ENCODE results near the gene FCRL5. TPM values are rescaled to one million over a fixed set of nuclear protein-coding genes. Genes with fewer than 3 reads are reported as not detected.

FCRL5 gene
- total RNA-seq = not detected in 3 replicates
- long read RNA-seq = 0 reads

DNA sequence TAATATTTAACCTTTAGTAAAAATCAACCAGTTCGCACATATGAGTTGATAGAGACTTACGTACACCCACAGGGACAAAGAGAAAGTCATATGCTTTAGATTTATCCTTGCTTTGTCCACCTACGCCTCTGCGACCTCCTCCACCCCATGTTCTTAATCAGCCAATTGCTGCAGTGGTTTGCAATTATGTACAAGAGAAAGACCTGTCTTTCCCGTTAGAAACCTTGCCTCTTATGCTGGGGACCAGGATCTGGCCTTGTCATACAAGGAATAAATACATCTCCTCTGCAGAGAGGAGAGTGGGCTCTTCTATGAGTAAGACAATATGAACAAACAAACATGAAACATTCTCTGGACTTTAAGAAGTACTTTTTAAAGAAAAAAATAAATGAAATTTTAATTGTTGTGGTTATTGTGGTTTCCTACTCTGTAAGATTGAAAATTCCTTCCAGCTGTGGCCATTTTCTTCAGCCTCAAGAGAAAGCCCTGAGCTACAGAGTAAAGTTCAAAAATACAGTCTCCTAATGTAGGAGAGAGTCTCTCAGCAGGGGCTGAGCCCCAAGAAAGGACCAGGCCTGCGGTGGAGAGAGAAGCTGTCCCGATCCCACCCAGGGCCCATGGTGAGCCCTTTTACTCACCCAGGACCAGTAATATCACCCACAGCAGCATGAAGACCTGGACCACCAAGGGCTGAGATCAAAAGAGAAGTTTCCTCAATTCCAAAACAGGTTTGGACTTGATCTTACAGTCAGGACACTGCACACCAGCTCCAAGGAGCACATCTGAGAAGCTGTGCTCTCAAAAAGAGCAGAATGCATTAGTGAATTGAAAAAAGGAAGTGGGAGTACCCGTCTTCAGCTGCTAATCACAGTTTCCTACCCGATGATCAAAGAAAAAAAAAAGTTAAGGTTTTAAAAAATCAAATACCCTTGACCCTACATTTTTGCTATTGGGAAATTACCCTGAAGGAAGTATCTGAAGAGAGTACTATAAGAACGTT lies at the start of gene FCRL5:
Gene FCRL5, minus strand, starts transcription at position 822 of the 1,000 bp plus-strand sequence. Its CDS starts 153 bp downstream, at position 669.
- no peak for DNase-seq (ENCODE audit: low spot score)
- Mint-ChIP-seq H3K4me3 (ENCODE audit: unreplicated experiment) (no peak within 1 kb of the TSS), H3K36me3 (ENCODE audit: low read depth) (no peaks in the 10 kb centered on the region), H3K27me3 (ENCODE audit: low read depth) (peaks cover 4% of the 10 kb centered on the region), H3K9me3 (ENCODE audit: low read depth) (no peaks in the 10 kb centered on the region), H3K4me1 (ENCODE audit: low read depth) (no peaks in the 10 kb centered on the region), H3K27ac (ENCODE audit: unreplicated experiment) (no peak within 1 kb of the TSS)
- TF ChIP-seq, protein P1, sequence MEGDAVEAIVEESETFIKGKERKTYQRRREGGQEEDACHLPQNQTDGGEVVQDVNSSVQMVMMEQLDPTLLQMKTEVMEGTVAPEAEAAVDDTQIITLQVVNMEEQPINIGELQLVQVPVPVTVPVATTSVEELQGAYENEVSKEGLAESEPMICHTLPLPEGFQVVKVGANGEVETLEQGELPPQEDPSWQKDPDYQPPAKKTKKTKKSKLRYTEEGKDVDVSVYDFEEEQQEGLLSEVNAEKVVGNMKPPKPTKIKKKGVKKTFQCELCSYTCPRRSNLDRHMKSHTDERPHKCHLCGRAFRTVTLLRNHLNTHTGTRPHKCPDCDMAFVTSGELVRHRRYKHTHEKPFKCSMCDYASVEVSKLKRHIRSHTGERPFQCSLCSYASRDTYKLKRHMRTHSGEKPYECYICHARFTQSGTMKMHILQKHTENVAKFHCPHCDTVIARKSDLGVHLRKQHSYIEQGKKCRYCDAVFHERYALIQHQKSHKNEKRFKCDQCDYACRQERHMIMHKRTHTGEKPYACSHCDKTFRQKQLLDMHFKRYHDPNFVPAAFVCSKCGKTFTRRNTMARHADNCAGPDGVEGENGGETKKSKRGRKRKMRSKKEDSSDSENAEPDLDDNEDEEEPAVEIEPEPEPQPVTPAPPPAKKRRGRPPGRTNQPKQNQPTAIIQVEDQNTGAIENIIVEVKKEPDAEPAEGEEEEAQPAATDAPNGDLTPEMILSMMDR (IDR thresholded peaks at IDR 0.05) = no peak

DNA sequence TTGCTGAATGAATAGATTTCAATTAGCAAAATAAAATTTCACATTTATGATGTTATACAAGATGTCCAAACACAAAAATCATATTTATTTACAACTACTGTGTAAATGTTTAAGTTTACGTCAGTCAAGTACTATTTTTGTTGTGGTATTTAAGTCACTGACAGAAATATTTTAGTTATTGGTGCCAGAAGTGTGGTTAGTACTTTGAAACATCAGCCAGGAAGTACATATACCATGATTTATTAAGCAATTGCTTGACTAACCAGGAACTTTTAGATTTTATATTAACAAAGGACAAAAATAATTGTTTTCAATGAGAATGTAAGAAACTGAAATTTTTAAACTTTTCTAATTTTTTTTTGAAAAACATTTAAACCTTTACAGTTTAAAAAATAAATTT lies 47.9 kb upstream of the FCRL5 start:
- Mint-ChIP-seq H3K27me3 (ENCODE audit: low read depth) (peaks cover 13% of the 10 kb centered on the region), H3K27ac (ENCODE audit: unreplicated experiment) (no peak overlapping the region), H3K4me3 (ENCODE audit: unreplicated experiment) (no peak overlapping the region), H3K4me1 (ENCODE audit: low read depth) (no peaks in the 10 kb centered on the region), H3K36me3 (ENCODE audit: low read depth) (no peaks in the 10 kb centered on the region), H3K9me3 (ENCODE audit: low read depth) (no peaks in the 10 kb centered on the region)
- TF ChIP-seq, protein P1 (IDR thresholded peaks at IDR 0.05) = no peak
- DNase-seq (ENCODE audit: low spot score) = no peak

DNA sequence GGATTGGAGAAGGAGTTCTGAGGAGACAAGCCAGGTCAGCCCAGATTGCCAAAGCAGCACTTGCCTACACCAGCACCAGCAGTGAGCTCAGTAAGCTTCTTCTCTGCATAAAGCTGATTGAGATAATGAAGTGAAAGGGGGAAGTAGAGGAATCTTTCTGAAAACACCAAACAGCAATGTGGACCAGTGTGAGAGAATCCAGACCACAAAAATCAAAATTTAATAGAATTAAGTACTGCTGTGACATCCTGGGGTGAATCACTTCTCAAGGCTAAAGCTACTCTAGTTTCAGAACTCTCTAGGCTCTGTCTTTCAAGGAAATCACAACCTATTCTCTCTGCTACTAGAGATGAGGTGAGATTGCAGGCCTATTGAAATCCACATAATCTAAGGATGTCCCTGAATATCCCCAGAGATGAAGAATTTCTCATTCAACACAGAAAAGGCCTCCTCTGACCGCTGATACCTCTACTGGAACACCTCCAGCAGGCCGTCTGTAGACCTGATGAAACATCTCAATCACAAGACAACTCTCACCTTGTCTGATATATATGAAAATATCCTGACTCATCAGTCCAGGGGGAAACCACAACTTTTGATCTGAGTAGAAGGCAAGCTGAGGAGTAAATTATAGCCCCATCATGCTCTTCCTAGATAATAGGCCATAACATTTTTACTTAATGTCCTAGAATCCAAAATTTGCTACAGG lies 45.8 kb upstream of the FCRL5 start, which contains the start of gene FCRL4:
Gene FCRL4, minus strand, starts transcription at position 127 of the 709 bp plus-strand sequence. CDS start 141 bp downstream, outside the sequence.
- TF ChIP-seq, protein P1 (IDR thresholded peaks at IDR 0.05) = no peak
- Mint-ChIP-seq H3K4me1 (ENCODE audit: low read depth) (no peaks in the 10 kb centered on the region), H3K27me3 (ENCODE audit: low read depth) (peaks cover 12% of the 10 kb centered on the region), H3K36me3 (ENCODE audit: low read depth) (no peaks in the 10 kb centered on the region), H3K9me3 (ENCODE audit: low read depth) (no peaks in the 10 kb centered on the region), H3K27ac (ENCODE audit: unreplicated experiment) (no peak within 1 kb of the TSS), H3K4me3 (ENCODE audit: unreplicated experiment) (no peak within 1 kb of the TSS)
- no peak for DNase-seq (ENCODE audit: low spot score)

DNA sequence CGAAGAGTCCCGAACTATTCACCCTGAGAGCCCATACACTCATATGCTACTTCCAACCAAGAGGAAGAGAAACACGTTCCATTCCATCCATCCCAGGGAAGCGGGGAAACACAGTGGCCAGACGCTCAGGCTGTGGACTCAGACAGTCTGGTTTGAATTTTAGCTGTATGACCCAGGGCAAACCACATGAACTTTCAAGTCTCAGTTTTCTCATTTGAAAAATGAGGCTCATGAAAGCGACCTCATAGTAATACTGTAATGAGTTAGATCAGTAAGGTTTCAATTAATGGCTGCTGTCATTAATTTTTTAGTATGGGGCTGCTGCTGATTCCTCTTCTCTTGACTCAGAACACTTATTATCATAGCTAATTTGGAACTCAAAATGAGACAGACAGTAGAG lies 44.1 kb upstream of the FCRL5 start:
- DNase-seq (ENCODE audit: low spot score) = no peak
- no peaks in the 10 kb centered on the region for H3K4me1 Mint-ChIP-seq (ENCODE audit: low read depth)
- H3K9me3 Mint-ChIP-seq (ENCODE audit: low read depth) = no peaks in the 10 kb centered on the region
- no peaks in the 10 kb centered on the region for H3K36me3 Mint-ChIP-seq (ENCODE audit: low read depth)
- TF ChIP-seq, protein P1 (IDR thresholded peaks at IDR 0.05) = no peak
- peaks cover 9% of the 10 kb centered on the region for H3K27me3 Mint-ChIP-seq (ENCODE audit: low read depth)
- H3K27ac Mint-ChIP-seq (ENCODE audit: unreplicated experiment) = no peak overlapping the region
- H3K4me3 Mint-ChIP-seq (ENCODE audit: unreplicated experiment) = no peak overlapping the region

DNA sequence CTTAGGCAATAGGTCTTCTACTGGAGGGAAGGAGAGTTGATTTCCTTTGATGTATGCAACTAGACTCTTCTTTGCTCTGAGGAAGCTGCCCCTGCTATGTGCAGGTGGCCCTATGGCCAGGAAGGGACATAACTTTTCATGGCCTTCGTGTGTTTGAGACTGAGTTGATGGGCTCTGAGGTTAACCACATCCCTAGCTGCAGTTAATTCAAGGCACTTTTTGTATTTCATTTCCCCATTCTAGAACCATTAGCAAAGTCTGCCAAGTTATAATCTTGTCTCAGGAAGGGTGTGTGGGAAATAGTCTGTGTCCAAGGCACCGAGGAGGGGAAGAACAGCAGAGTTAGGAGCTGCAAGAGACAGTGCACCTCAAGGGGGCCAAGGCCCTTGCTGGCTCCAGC lies 43.0 kb upstream of the FCRL5 start:
- TF ChIP-seq, protein P1 (IDR thresholded peaks at IDR 0.05) = no peak

More for the DNA sequence above, 43.0 kb upstream of the FCRL5 start:
- DNase-seq (ENCODE audit: low spot score) = no peak
- H3K9me3 Mint-ChIP-seq (ENCODE audit: low read depth) = no peaks in the 10 kb centered on the region
- no peak overlapping the region for H3K27ac Mint-ChIP-seq (ENCODE audit: unreplicated experiment)
- no peaks in the 10 kb centered on the region for H3K36me3 Mint-ChIP-seq (ENCODE audit: low read depth)
- no peaks in the 10 kb centered on the region for H3K4me1 Mint-ChIP-seq (ENCODE audit: low read depth)
- peaks cover 3% of the 10 kb centered on the region for H3K27me3 Mint-ChIP-seq (ENCODE audit: low read depth)
- H3K4me3 Mint-ChIP-seq (ENCODE audit: unreplicated experiment) = no peak overlapping the region

All from chondrocyte (in vitro differentiated cells).